Activated T-helper 2 cell treated with anti-CD3 and anti-CD28 coated beads, Interferon-gamma antibody, Interleukin-2, Interleukin-4, amounts not matched to agents 10 μg/mL and 5 μg/mL and 100 μg/mL, durations not matched to agents 14 hours and 24 hours and 36 hours (primary cell): ENCODE results near the gene STRIT1. TPM values are rescaled to one million over a fixed set of nuclear protein-coding genes. Genes with fewer than 3 reads are reported as not detected.

ENCODE experiments used
- DNase-seq: peaks from one replicate; pipeline ENCODE4 v3.0.0; 2021; ENCODE audit warnings: low spot score
- H3K27ac Mint-ChIP-seq: one replicate; pipeline ENCODE4 v1.8.0; 2021; ENCODE audit warnings: mixed read lengths
- H3K27me3 Mint-ChIP-seq: one replicate; pipeline ENCODE4 v1.8.0; 2021; ENCODE audit warnings: low read depth, mixed read lengths
- H3K36me3 Mint-ChIP-seq: one replicate; pipeline ENCODE4 v1.8.0; 2021; ENCODE audit warnings: low read depth, mixed read lengths
- H3K4me1 Mint-ChIP-seq: one replicate; pipeline ENCODE4 v1.8.0; 2021; ENCODE audit warnings: low read depth, mixed read lengths
- H3K4me3 Mint-ChIP-seq: one replicate; pipeline ENCODE4 v1.8.0; 2021; ENCODE audit warnings: low read depth, mild to moderate bottlenecking, moderate library complexity, mixed read lengths
- H3K9me3 Mint-ChIP-seq: one replicate; pipeline ENCODE4 v1.8.0; 2021; ENCODE audit warnings: mixed read lengths
- intact Hi-C: fragments of 100-400 bp; cut with micrococcal nuclease; formaldehyde crosslinking; loops from one replicate; pipeline ENCODE4 v1.15.1; 2023
- total RNA-seq: library from RNA; stranded (reverse); gene quantifications from 2 replicates; pipeline ENCODE4 v1.2.3, GENCODE V29; 2022

The STRIT1 gene
- total RNA-seq, 1 donor from 2014 or later, result not detected

DNA sequence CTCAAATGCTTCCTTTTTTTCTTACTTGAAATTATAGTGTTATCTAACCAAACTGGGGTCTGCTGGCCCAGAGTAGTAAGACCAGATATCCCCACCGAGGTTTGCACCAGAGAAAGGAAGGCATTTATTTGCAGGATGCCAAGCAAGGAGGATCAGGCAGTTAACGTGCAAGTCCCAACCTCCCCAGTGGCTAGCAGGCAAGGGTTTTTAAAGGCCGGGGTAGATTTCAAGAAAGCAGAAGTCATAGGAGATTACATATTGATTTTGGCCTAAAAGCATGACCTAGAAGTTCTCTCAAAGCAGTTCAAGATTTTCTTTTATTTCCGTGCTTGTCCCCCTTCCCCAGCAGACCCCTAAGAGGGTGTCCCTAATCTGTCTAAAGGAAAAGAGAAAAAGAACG is 32.8 kb upstream of the STRIT1 start:
- H3K4me3 Mint-ChIP-seq, result no peak overlapping the region

DNA sequence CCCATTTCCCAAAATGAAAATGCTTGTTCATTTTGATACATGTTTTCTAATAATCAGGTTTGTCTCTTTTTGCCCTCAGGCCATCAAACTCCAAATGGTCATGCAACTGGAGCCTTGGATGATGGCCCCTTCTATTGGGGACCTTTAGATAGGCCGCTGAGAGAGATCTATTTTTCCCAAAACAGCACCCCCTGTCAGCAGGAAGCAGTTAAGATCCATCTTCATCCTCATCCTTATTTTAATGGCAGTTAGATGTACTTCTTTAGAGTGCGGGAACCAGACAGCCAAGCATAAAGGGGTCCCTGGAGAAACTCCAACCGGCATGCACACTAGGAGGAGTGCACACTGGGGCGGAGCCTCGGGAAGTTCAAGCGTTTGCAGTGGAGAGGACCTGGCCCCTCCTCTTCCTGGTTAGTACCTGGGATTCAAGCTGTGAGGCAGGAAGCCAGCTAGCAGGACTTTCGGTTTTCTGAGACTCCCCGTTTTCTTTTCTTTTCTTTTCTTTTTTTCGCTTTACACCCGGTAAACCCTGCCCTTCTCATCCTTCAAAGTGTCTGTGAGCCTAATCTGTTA is 31.9 kb upstream of the STRIT1 start:
- Mint-ChIP-seq H3K9me3 (no peaks in the 10 kb centered on the region), H3K4me1 (no peaks in the 10 kb centered on the region), H3K36me3 (no peaks in the 10 kb centered on the region), H3K27ac (no peak overlapping the region), H3K4me3 (no peak overlapping the region), H3K27me3 (peaks cover 6% of the 10 kb centered on the region)
- intact Hi-C loops, result no loop called here
- DNase-seq, result no peak

More for the DNA sequence above, 32.8 kb upstream of the STRIT1 start:
- no peaks in the 10 kb centered on the region for H3K9me3 Mint-ChIP-seq
- DNase-seq, result no peak
- no peaks in the 10 kb centered on the region for H3K36me3 Mint-ChIP-seq
- H3K27me3 Mint-ChIP-seq, result peaks cover 9% of the 10 kb centered on the region
- intact Hi-C loops, result no loop called here
- no peaks in the 10 kb centered on the region for H3K4me1 Mint-ChIP-seq
- H3K27ac Mint-ChIP-seq, result no peak overlapping the region

DNA sequence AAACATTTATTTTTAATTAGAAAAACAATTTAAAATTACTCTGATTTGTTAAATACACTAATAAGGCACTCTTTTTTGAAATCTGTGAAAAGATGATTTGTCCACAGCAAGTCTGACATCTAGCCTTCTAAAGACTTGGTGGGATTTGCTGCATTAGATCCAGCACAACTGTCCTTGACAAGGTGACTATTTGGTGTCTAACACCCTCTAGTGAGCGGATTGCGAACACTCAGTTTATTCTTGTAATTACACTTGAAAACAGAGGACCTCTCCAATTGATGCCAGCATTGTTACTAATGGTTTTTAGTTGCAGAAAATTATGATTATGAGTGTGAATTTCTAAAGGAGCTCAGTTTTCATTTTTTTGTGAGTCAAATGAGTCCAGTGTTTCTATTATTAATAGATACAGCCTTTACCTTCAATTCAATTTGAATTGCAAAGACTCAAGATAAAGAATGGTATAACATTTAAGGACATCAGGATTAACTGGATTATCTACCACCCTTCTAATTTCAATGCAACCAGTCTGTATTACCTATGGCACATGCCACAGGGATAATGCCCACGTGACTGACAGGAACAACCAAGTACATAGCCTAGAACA is 29.7 kb upstream of the STRIT1 start:
- Mint-ChIP-seq H3K9me3 (no peaks in the 10 kb centered on the region), H3K27ac (no peak overlapping the region), H3K36me3 (no peaks in the 10 kb centered on the region), H3K4me1 (no peaks in the 10 kb centered on the region), H3K27me3 (no peaks in the 10 kb centered on the region), H3K4me3 (no peak overlapping the region)
- no peak for DNase-seq
- intact Hi-C loops, result loop anchor here (5.0 kb wide), 1 partner anchor 986 kb away; no protein-coding TSS in a partner anchor

DNA sequence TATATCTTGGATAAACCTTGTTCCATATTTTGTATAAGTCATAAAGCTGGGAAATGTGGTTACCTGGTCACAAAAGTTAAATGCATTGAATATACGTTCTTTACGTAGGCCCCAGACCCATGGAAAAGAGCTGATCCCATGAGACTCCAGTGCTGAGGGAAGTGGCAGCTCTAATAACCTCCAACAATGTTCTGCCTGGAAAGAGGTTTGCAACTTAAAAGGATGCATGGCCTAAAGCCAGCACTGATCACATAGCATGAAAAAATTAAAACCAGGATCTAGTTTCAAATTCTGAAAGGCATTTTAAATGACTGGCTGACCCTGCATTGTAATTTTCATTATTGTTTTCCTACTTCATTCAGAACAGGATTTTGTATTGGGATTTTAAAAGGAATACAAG is 27.9 kb upstream of the STRIT1 start:
- H3K4me1 Mint-ChIP-seq, result no peaks in the 10 kb centered on the region
- H3K9me3 Mint-ChIP-seq, result no peaks in the 10 kb centered on the region
- no peaks in the 10 kb centered on the region for H3K36me3 Mint-ChIP-seq
- no peak for DNase-seq
- no peaks in the 10 kb centered on the region for H3K27me3 Mint-ChIP-seq
- H3K27ac Mint-ChIP-seq, result no peak overlapping the region
- intact Hi-C loops, result loop anchor here (5.0 kb wide), 1 partner anchor 984 kb away; no protein-coding TSS in a partner anchor
- H3K4me3 Mint-ChIP-seq, result no peak overlapping the region

DNA sequence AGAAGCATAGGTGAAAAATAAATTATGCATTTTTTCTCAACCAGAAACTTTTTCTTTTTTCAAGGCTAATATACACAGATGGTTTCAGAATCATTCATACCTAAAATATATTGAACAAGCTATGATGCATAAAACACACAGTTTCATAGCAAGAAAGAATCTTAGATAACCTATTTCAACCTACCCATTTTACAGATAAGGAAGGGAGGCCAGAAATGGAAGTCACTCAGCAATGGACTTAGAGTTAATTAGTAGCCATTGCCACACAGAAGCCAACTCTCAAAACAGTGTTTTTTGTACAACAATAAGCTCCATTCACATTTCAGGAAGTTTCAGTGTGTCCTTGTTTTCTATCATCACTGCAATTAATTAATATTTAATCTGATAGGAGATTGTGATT is 27.5 kb upstream of the STRIT1 start:
- Mint-ChIP-seq H3K4me1 (no peaks in the 10 kb centered on the region), H3K9me3 (no peaks in the 10 kb centered on the region), H3K27me3 (no peaks in the 10 kb centered on the region), H3K4me3 (no peak overlapping the region), H3K27ac (no peak overlapping the region), H3K36me3 (no peaks in the 10 kb centered on the region)
- DNase-seq, result no peak
- intact Hi-C loops, result loop anchor here (5.0 kb wide), 1 partner anchor 984 kb away; no protein-coding TSS in a partner anchor

GRCh38 chr3:155318740-155319139 is 25.3 kb upstream of the STRIT1 start:
- intact Hi-C loops, result no loop called here
- Mint-ChIP-seq H3K27me3 (no peaks in the 10 kb centered on the region), H3K36me3 (no peaks in the 10 kb centered on the region), H3K9me3 (no peaks in the 10 kb centered on the region), H3K4me3 (no peak overlapping the region), H3K27ac (no peak overlapping the region), H3K4me1 (no peaks in the 10 kb centered on the region)
- DNase-seq, result no peak

- H3K4me1 Mint-ChIP-seq, result no peaks in the 10 kb centered on the region
- no peaks in the 10 kb centered on the region for H3K9me3 Mint-ChIP-seq
- no peaks in the 10 kb centered on the region for H3K27me3 Mint-ChIP-seq
Measured at GRCh38 chr3:155317211-155317610, 23.7 kb upstream of the STRIT1 start.

GRCh38 chr3:155316426-155316825 is 22.9 kb upstream of the STRIT1 start:
- intact Hi-C loops, result no loop called here
- no peaks in the 10 kb centered on the region for H3K4me1 Mint-ChIP-seq
- DNase-seq, result no peak
- no peak overlapping the region for H3K27ac Mint-ChIP-seq
- no peaks in the 10 kb centered on the region for H3K36me3 Mint-ChIP-seq
- H3K27me3 Mint-ChIP-seq, result no peaks in the 10 kb centered on the region
- no peaks in the 10 kb centered on the region for H3K9me3 Mint-ChIP-seq
- no peak overlapping the region for H3K4me3 Mint-ChIP-seq

More at GRCh38 chr3:155317211-155317610, 23.7 kb upstream of the STRIT1 start:
- Mint-ChIP-seq H3K27ac (no peak overlapping the region), H3K36me3 (no peaks in the 10 kb centered on the region), H3K4me3 (no peak overlapping the region)
- DNase-seq, result no peak
- intact Hi-C loops, result no loop called here

GRCh38 chr3:155313916-155314315 is 20.4 kb upstream of the STRIT1 start:
- no peak for DNase-seq
- intact Hi-C loops, result no loop called here
- Mint-ChIP-seq H3K9me3 (no peaks in the 10 kb centered on the region), H3K27me3 (no peaks in the 10 kb centered on the region), H3K4me3 (no peak overlapping the region), H3K27ac (no peak overlapping the region), H3K36me3 (no peaks in the 10 kb centered on the region), H3K4me1 (no peaks in the 10 kb centered on the region)

DNA sequence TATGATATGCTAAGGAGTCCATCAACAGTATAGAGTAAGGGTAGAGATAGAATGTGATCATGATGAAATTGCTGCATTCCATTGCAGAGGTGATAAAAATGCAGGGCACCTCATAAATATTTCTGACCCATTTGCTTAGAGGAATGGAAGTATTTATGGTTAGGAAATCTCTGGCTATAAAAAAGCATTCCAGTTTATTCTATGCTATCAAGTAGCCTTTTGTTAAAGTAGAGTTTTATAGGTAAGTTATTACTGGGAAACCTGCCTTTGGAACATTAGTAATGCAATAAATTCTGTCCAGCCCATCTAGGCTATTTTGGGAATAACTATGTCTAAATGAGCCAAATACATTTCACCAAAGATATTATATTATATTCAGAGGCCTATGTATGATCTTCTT is 19.8 kb upstream of the STRIT1 start:
- no peaks in the 10 kb centered on the region for H3K36me3 Mint-ChIP-seq
- no peaks in the 10 kb centered on the region for H3K27me3 Mint-ChIP-seq
- H3K4me1 Mint-ChIP-seq, result no peaks in the 10 kb centered on the region
- H3K4me3 Mint-ChIP-seq, result no peak overlapping the region
- H3K27ac Mint-ChIP-seq, result no peak overlapping the region
- no peaks in the 10 kb centered on the region for H3K9me3 Mint-ChIP-seq
- no peak for DNase-seq
- intact Hi-C loops, result no loop called here

DNA sequence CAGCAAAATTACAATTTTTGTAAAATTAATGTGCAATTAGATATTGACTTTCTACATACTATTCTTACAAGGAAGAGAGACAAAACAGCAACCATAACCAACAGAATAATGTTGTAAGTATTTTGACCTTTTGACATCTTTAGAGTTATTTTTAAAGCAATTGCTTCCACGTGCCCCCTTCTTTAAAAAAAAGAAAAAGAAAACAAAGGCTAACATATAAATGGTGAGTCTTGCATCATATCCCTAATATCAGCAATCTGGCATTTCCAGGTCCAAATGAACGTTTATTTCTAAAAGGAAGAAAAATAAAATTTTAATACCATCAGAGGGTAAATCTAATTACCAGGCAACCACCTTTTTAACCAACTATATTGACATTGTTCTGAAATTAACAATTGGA is 19.3 kb upstream of the STRIT1 start:
- no peaks in the 10 kb centered on the region for H3K4me1 Mint-ChIP-seq
- DNase-seq, result no peak
- intact Hi-C loops, result no loop called here
- H3K27me3 Mint-ChIP-seq, result no peaks in the 10 kb centered on the region
- H3K27ac Mint-ChIP-seq, result no peak overlapping the region
- H3K36me3 Mint-ChIP-seq, result no peaks in the 10 kb centered on the region
- H3K9me3 Mint-ChIP-seq, result no peaks in the 10 kb centered on the region
- no peak overlapping the region for H3K4me3 Mint-ChIP-seq

DNA sequence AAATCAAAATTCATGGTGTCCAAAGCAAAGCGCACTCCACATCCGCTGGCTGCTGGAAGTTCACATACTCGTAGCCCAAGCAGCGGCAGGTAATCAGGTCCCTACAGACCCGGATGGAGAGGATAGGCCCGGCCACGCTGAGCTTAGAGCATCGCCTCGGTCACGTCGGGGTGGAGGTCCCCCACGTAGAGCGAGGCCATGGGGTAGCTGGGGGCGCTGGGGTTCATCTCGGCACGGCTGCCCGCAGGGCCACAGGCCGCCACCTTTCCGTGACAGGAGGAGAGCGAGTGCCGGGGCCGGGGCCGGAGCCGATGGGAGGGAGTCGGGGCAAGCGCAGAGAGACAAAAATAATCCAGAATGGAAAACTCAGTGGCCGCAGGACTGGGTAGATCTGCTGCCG is 16.1 kb upstream of the STRIT1 start:
- intact Hi-C loops, result no loop called here

GRCh38 chr3:155308831-155309230 is 15.3 kb upstream of the STRIT1 start:
- Mint-ChIP-seq H3K9me3 (no peaks in the 10 kb centered on the region), H3K36me3 (no peaks in the 10 kb centered on the region), H3K27me3 (no peaks in the 10 kb centered on the region), H3K27ac (no peak overlapping the region), H3K4me3 (no peak overlapping the region), H3K4me1 (no peaks in the 10 kb centered on the region)
- intact Hi-C loops, result no loop called here
- DNase-seq, result no peak

More for the DNA sequence above, 16.1 kb upstream of the STRIT1 start:
- Mint-ChIP-seq H3K36me3 (no peaks in the 10 kb centered on the region), H3K4me3 (no peak overlapping the region), H3K4me1 (no peaks in the 10 kb centered on the region), H3K27ac (no peak overlapping the region), H3K9me3 (no peaks in the 10 kb centered on the region), H3K27me3 (no peaks in the 10 kb centered on the region)
- no peak for DNase-seq
